Calu3 (cell line): ENCODE data around the gene OR52A1. TPM values are rescaled to one million over a fixed set of nuclear protein-coding genes. Genes with fewer than 3 reads are reported as not detected.

Experiments used
- BruUV-seq: library from RNA; stranded (reverse); fragments of 400-500 nt; replicated peaks from 2 replicates; lab custom pipeline; 2021; lab: Mats Ljungman, UMichigan
- CTCF ChIA-PET: fragments of 300-600 bp; sonication (Branson Sonifier 250); formaldehyde crosslinking; loops from one replicate; lab custom pipeline; 2022; ENCODE audit warnings: antibody characterized with exemption; lab: Charles Lee
- DNase-seq: peaks from one replicate; pipeline ENCODE4 v3.0.0; 2022
- H3K27ac Mint-ChIP-seq: one replicate; pipeline ENCODE4 v1.8.0; 2022; ENCODE audit warnings: mixed read lengths; ENCODE audit not compliant: unreplicated experiment
- H3K27me3 Mint-ChIP-seq: one replicate; pipeline ENCODE4 v1.8.0; 2022; ENCODE audit warnings: mixed read lengths; ENCODE audit not compliant: unreplicated experiment
- H3K36me3 Mint-ChIP-seq: one replicate; pipeline ENCODE4 v1.8.0; 2022; ENCODE audit warnings: mild to moderate bottlenecking, moderate library complexity, mixed read lengths; ENCODE audit not compliant: insufficient read depth, unreplicated experiment
- H3K4me1 Mint-ChIP-seq: one replicate; pipeline ENCODE4 v1.8.0; 2022; ENCODE audit warnings: mild to moderate bottlenecking, low read depth, mixed read lengths; ENCODE audit not compliant: unreplicated experiment
- H3K4me3 Mint-ChIP-seq: one replicate; pipeline ENCODE4 v1.8.0; 2022; ENCODE audit warnings: mild to moderate bottlenecking, low read depth, moderate library complexity, mixed read lengths; ENCODE audit not compliant: unreplicated experiment
- H3K9me3 Mint-ChIP-seq: one replicate; pipeline ENCODE4 v1.8.0; 2022; ENCODE audit warnings: low read depth, mixed read lengths; ENCODE audit not compliant: unreplicated experiment
- CTCF ChIP-seq: fragments of 200-600 bp; IDR thresholded peaks from one replicate; pipeline ENCODE4 v1.8.0; 2022; ENCODE audit warnings: antibody characterized with exemption; ENCODE audit not compliant: unreplicated experiment
- intact Hi-C: fragments of 100-400 bp; cut with micrococcal nuclease; formaldehyde crosslinking; loops from one replicate; pipeline ENCODE4 v1.10.0; 2022; ENCODE audit not compliant: unreplicated experiment
- total RNA-seq: library from RNA; stranded (reverse); gene quantifications from 2 replicates; pipeline ENCODE4 v1.2.3, GENCODE V29; 2022

The OR52A1 gene
- total RNA-seq, 1 experiment from 2014 or later = not detected

DNA sequence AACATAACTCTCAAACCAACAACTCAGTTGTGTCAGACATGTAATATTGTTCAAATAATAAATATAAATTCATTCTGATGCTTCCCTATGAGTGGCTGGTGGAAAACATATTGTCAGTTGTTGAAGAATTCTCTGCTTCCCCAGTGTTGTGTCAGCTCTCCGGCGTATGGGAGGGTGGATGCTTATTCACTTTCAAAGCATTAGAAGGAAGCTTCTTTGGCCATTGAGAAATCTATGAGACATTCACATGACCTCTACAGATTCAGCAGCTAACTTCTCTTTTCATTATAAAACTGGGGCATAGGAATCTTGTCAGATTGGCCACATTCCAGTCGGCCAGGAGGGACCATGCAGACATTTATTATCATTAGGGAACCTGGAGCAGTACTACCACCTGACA is 43.0 kb upstream of the OR52A1 start:
- no TSS peak for BruUV-seq
- Mint-ChIP-seq H3K9me3 (no peaks in the 10 kb centered on the region), H3K4me3 (no peak overlapping the region), H3K27ac (no peak overlapping the region), H3K36me3 (no peaks in the 10 kb centered on the region), H3K4me1 (no peaks in the 10 kb centered on the region), H3K27me3 (no peaks in the 10 kb centered on the region)
- no peak for TF ChIP-seq CTCF
- CTCF ChIA-PET = no interaction called here
- no peak for DNase-seq
- intact Hi-C loops = no loop called here

GRCh38 chr11:5196731-5197130 is 42.2 kb upstream of the OR52A1 start:
- H3K4me3 Mint-ChIP-seq = no peak overlapping the region
- no peaks in the 10 kb centered on the region for H3K9me3 Mint-ChIP-seq
- H3K36me3 Mint-ChIP-seq = no peaks in the 10 kb centered on the region
- no peak for TF ChIP-seq CTCF
- no peak overlapping the region for H3K27ac Mint-ChIP-seq
- H3K27me3 Mint-ChIP-seq = no peaks in the 10 kb centered on the region
- H3K4me1 Mint-ChIP-seq = no peaks in the 10 kb centered on the region
- BruUV-seq = no TSS peak
- intact Hi-C loops = no loop called here
- DNase-seq = no peak
- CTCF ChIA-PET = interaction anchor here (0.7 kb wide), 1 partner anchor 1140 kb away, joined by 3 read pairs; no protein-coding TSS in a partner anchor

GRCh38 chr11:5196067-5196466 is 41.5 kb upstream of the OR52A1 start:
- CTCF ChIA-PET = interaction anchor here (0.7 kb wide), 1 partner anchor 1140 kb away, joined by 3 read pairs; no protein-coding TSS in a partner anchor
- Mint-ChIP-seq H3K27ac (no peak overlapping the region), H3K4me1 (no peaks in the 10 kb centered on the region), H3K27me3 (no peaks in the 10 kb centered on the region), H3K9me3 (no peaks in the 10 kb centered on the region), H3K4me3 (no peak overlapping the region), H3K36me3 (no peaks in the 10 kb centered on the region)
- intact Hi-C loops = no loop called here
- TF ChIP-seq CTCF = no peak
- no TSS peak for BruUV-seq
- no peak for DNase-seq

- Mint-ChIP-seq H3K4me3 (no peak overlapping the region), H3K27me3 (no peaks in the 10 kb centered on the region), H3K27ac (no peak overlapping the region), H3K4me1 (no peaks in the 10 kb centered on the region), H3K9me3 (peaks cover 4% of the 10 kb centered on the region), H3K36me3 (no peaks in the 10 kb centered on the region)
- TF ChIP-seq CTCF = no peak
- CTCF ChIA-PET = no interaction called here
- no TSS peak for BruUV-seq
- intact Hi-C loops = no loop called here
- no peak for DNase-seq
Measured at GRCh38 chr11:5192738-5193137, 38.2 kb upstream of the OR52A1 start.
